Osteoblast (primary cell): ENCODE results near the gene DEDD2. TPM values are rescaled to one million over a fixed set of nuclear protein-coding genes. Genes with fewer than 3 reads are reported as not detected.

ENCODE experiments used
- DNase-seq: peaks from one replicate; pipeline ENCODE4 v3.0.0; 2011; ENCODE audit warnings: low spot score, mixed read lengths; ENCODE audit not compliant: insufficient read length; ENCODE audit errors: missing footprints
- H2AFZ ChIP-seq: 2 replicates; pipeline ENCODE4 v1.6.0; 2011; ENCODE audit warnings: mild to moderate bottlenecking, low read length
- H3K27ac ChIP-seq: 2 replicates; pipeline ENCODE4 v1.5.1; 2011; ENCODE audit warnings: mild to moderate bottlenecking, low read depth, low read length, moderate library complexity
- H3K27me3 ChIP-seq: 2 replicates; pipeline ENCODE4 v1.6.0; 2012; ENCODE audit warnings: mild to moderate bottlenecking, control low read depth, inconsistent platforms, low read length, moderate library complexity; ENCODE audit not compliant: insufficient read depth
- H3K36me3 ChIP-seq: 2 replicates; pipeline ENCODE4 v1.5.1; 2011; ENCODE audit warnings: mild to moderate bottlenecking, low read length, control low read depth, moderate library complexity; ENCODE audit not compliant: insufficient read depth
- H3K4me1 ChIP-seq: 2 replicates; pipeline ENCODE4 v1.5.1; 2011; ENCODE audit warnings: mild to moderate bottlenecking, low read length, control low read depth, moderate library complexity; ENCODE audit not compliant: insufficient read depth
- H3K4me2 ChIP-seq: 2 replicates; pipeline ENCODE4 v1.6.0; 2011; ENCODE audit warnings: mild to moderate bottlenecking, low read length; ENCODE audit not compliant: insufficient read depth
- H3K4me3 ChIP-seq: fragments of 200-600 bp; sonication (generic); 3 replicates; pipeline ENCODE4 v1.5.1; 2012; ENCODE audit warnings: mild to moderate bottlenecking, low read length, inconsistent platforms; ENCODE audit not compliant: insufficient read depth
- H3K79me2 ChIP-seq: 2 replicates; pipeline ENCODE4 v1.6.0; 2012; ENCODE audit warnings: mild to moderate bottlenecking, low read length, control low read depth, inconsistent platforms; ENCODE audit not compliant: insufficient read depth
- H3K9me3 ChIP-seq: 2 replicates; pipeline ENCODE4 v1.5.1; 2011; ENCODE audit warnings: low read depth, low read length, control low read depth
- H4K20me1 ChIP-seq: 2 replicates; pipeline ENCODE4 v1.6.0; 2012; ENCODE audit warnings: mild to moderate bottlenecking, low read length, control low read depth; ENCODE audit not compliant: insufficient read depth
- CTCF ChIP-seq: IDR thresholded peaks from 2 replicates; pipeline ENCODE4 v1.5.1; 2011; ENCODE audit warnings: mild to moderate bottlenecking, low read depth, low read length, moderate library complexity; ENCODE audit errors: extremely low read depth
- total RNA-seq: library from RNA; depleted of rRNA; stranded (reverse); fragments of >200 nt; gene quantifications from 2 replicates; pipeline ENCODE4 v1.2.3, GENCODE V29; 2012

DEDD2 gene
- total RNA-seq, 1 donor, result 19.9 TPM

- TF ChIP-seq CTCF, result peak; percentile 89
- H3K4me2 ChIP-seq, result peak overlapping the region; percentile 18
- H3K36me3 ChIP-seq, result peaks cover 19% of the 10 kb centered on the region
- peaks cover 50% of the 10 kb centered on the region for H3K79me2 ChIP-seq
- H2AFZ ChIP-seq, result no peak overlapping the region
- no peaks in the 10 kb centered on the region for H3K9me3 ChIP-seq
- peak; percentile 99 for DNase-seq
- H3K4me1 ChIP-seq, result peaks cover 47% of the 10 kb centered on the region
- no peaks in the 10 kb centered on the region for H3K27me3 ChIP-seq
- peak overlapping the region; percentile 81 for H3K27ac ChIP-seq
- H3K4me3 ChIP-seq, result no peak overlapping the region
- peaks cover 23% of the 10 kb centered on the region for H4K20me1 ChIP-seq
These were observed 28.9 kb upstream of the DEDD2 start for GRCh38 chr19:42246143-42246921.

- Histone ChIP-seq H3K27ac (peak overlapping the region; percentile 81), H3K9me3 (no peaks in the 10 kb centered on the region), H3K4me1 (peaks cover 46% of the 10 kb centered on the region), H3K4me3 (peak overlapping the region; percentile 79), H2AFZ (peak overlapping the region; percentile 52), H3K79me2 (peaks cover 50% of the 10 kb centered on the region), H3K4me2 (peak overlapping the region; percentile 91), H3K36me3 (peaks cover 16% of the 10 kb centered on the region), H4K20me1 (peaks cover 22% of the 10 kb centered on the region), H3K27me3 (no peaks in the 10 kb centered on the region)
- no peak for TF ChIP-seq CTCF
- DNase-seq, result no peak
These were observed 27.8 kb upstream of the DEDD2 start for GRCh38 chr19:42245231-42245630.

GRCh38 chr19:42244347-42245220, 27.1 kb upstream of the DEDD2 start:
- Histone ChIP-seq H3K4me2 (peak overlapping the region; percentile 91), H4K20me1 (peaks cover 21% of the 10 kb centered on the region), H3K36me3 (peaks cover 16% of the 10 kb centered on the region), H3K4me3 (peak overlapping the region; percentile 79), H3K9me3 (no peaks in the 10 kb centered on the region), H3K27ac (peak overlapping the region; percentile 70), H2AFZ (peak overlapping the region; percentile 58), H3K79me2 (peaks cover 50% of the 10 kb centered on the region), H3K27me3 (no peaks in the 10 kb centered on the region), H3K4me1 (peaks cover 42% of the 10 kb centered on the region)
- TF ChIP-seq CTCF, result peak; percentile 62
- DNase-seq, result peak; percentile 96
